H9 (cell line): ENCODE measurements around the gene SLC4A3. TPM values are rescaled to one million over a fixed set of nuclear protein-coding genes. Genes with fewer than 3 reads are reported as not detected.

ENCODE experiments used
- DNase-seq: peaks from one replicate; pipeline ENCODE4 v3.0.0-alpha.2; 2017
- H2AFZ ChIP-seq: one replicate; pipeline ENCODE4 v1.6.1; 2013; ENCODE audit warnings: mild to moderate bottlenecking, low read length, control low read depth, moderate library complexity
- H2AK5ac ChIP-seq: 2 replicates; pipeline ENCODE4 v1.6.1; 2013; ENCODE audit warnings: low read length, control low read depth, mixed read lengths; ENCODE audit not compliant: insufficient read length
- H2BK120ac ChIP-seq: one replicate; pipeline ENCODE4 v1.6.1; 2013; ENCODE audit warnings: low read depth, mild to moderate bottlenecking, low read length, control low read depth, inconsistent platforms; ENCODE audit not compliant: poor library complexity, severe bottlenecking
- H2BK12ac ChIP-seq: 2 replicates; pipeline ENCODE4 v1.6.1; 2013; ENCODE audit warnings: low read length, control low read depth, mixed read lengths, low read depth; ENCODE audit not compliant: insufficient read length
- H2BK15ac ChIP-seq: 2 replicates; pipeline ENCODE4 v1.6.1; 2013; ENCODE audit warnings: low read depth, low read length, control low read depth
- H2BK20ac ChIP-seq: one replicate; pipeline ENCODE4 v1.6.1; 2013; ENCODE audit warnings: low read depth, mild to moderate bottlenecking, low read length, control low read depth, inconsistent platforms; ENCODE audit not compliant: poor library complexity, severe bottlenecking
- H2BK5ac ChIP-seq: 2 replicates; pipeline ENCODE4 v1.6.1; 2013; ENCODE audit warnings: low read length, control low read depth, mixed read lengths; ENCODE audit not compliant: insufficient read length
- H3K14ac ChIP-seq: 2 replicates; pipeline ENCODE4 v1.6.1; 2013; ENCODE audit warnings: low read length, control low read depth; ENCODE audit not compliant: insufficient read depth
- H3K18ac ChIP-seq: 2 replicates; pipeline ENCODE4 v1.6.1; 2013; ENCODE audit warnings: low read depth, mild to moderate bottlenecking, mixed read lengths, low read length, control low read depth; ENCODE audit not compliant: insufficient read length
- H3K23ac ChIP-seq: 2 replicates; pipeline ENCODE4 v1.6.1; 2013; ENCODE audit warnings: low read length, control low read depth, mixed read lengths, low read depth; ENCODE audit not compliant: insufficient read length
- H3K23me2 ChIP-seq: 2 replicates; pipeline ENCODE4 v1.6.1; 2013; ENCODE audit warnings: low read depth, mild to moderate bottlenecking, mixed read lengths, low read length, control low read depth; ENCODE audit not compliant: insufficient read length, poor library complexity, severe bottlenecking
- H3K27ac ChIP-seq: 2 replicates; pipeline ENCODE4 v1.5.1; 2013; ENCODE audit warnings: low read length, control low read depth, mixed read lengths, low read depth; ENCODE audit not compliant: insufficient read length
- H3K27me3 ChIP-seq: 2 replicates; pipeline ENCODE4 v1.6.1; 2013; ENCODE audit warnings: low read length, control low read depth, inconsistent platforms; ENCODE audit not compliant: insufficient read depth
- H3K4ac ChIP-seq: 2 replicates; pipeline ENCODE4 v1.6.1; 2013; ENCODE audit warnings: low read depth, mild to moderate bottlenecking, control low read depth, inconsistent platforms, low read length, moderate library complexity
- H3K4me1 ChIP-seq: 2 replicates; pipeline ENCODE4 v1.6.1; 2013; ENCODE audit warnings: low read length, control low read depth, inconsistent platforms; ENCODE audit not compliant: insufficient read depth
- H3K4me2 ChIP-seq: 2 replicates; pipeline ENCODE4 v1.6.1; 2013; ENCODE audit warnings: low read length, control low read depth, mixed read lengths; ENCODE audit not compliant: insufficient read length, insufficient read depth
- H3K56ac ChIP-seq: 2 replicates; pipeline ENCODE4 v1.6.1; 2013; ENCODE audit warnings: low read depth, mild to moderate bottlenecking, mixed read lengths, low read length, control low read depth; ENCODE audit not compliant: insufficient read length
- H3K79me1 ChIP-seq: 2 replicates; pipeline ENCODE4 v1.6.1; 2013; ENCODE audit warnings: low read depth, mild to moderate bottlenecking, moderate library complexity, low read length, control low read depth, inconsistent platforms; ENCODE audit not compliant: insufficient read depth, poor library complexity, severe bottlenecking
- H3K79me2 ChIP-seq: 2 replicates; pipeline ENCODE4 v1.6.1; 2013; ENCODE audit warnings: low read length, control low read depth, inconsistent platforms; ENCODE audit not compliant: insufficient read depth
- H3K9ac ChIP-seq: 2 replicates; pipeline ENCODE4 v1.6.1; 2013; ENCODE audit warnings: low read length, control low read depth, mixed read lengths; ENCODE audit not compliant: insufficient read length; ENCODE audit errors: extremely low read depth
- H3K9me3 ChIP-seq: one replicate; pipeline ENCODE4 v1.6.1; 2013; ENCODE audit warnings: low read depth, low read length, inconsistent platforms; ENCODE audit not compliant: control insufficient read depth
- H3T11ph ChIP-seq: one replicate; pipeline ENCODE4 v1.6.1; 2013; ENCODE audit warnings: mild to moderate bottlenecking, low read length, control low read depth, inconsistent platforms
- H4K20me1 ChIP-seq: one replicate; pipeline ENCODE4 v1.6.1; 2013; ENCODE audit not compliant: control insufficient read depth, insufficient read length, insufficient read depth
- H4K5ac ChIP-seq: 2 replicates; pipeline ENCODE4 v1.6.1; 2013; ENCODE audit warnings: low read depth, mild to moderate bottlenecking, mixed read lengths, low read length, control low read depth; ENCODE audit not compliant: insufficient read length
- H4K8ac ChIP-seq: replicated peaks from 2 replicates; pipeline ENCODE4 v1.6.1; 2013; ENCODE audit warnings: low read length, control low read depth, mixed read lengths, low read depth; ENCODE audit not compliant: insufficient read length
- H4K91ac ChIP-seq: 2 replicates; pipeline ENCODE4 v1.6.1; 2013; ENCODE audit warnings: low read depth, mild to moderate bottlenecking, moderate library complexity, mixed read lengths, low read length, control low read depth; ENCODE audit not compliant: insufficient read length
- H3K27ac Mint-ChIP-seq, 3 experiments: 2 replicates in 2 of 3; 3 replicates in 1 of 3; pipeline ENCODE4 v1.8.0; 2020 to 2021; ENCODE audit warnings: mixed read lengths in 3 of 3, mild to moderate bottlenecking in 1 of 3, moderate library complexity in 1 of 3
- H3K27me3 Mint-ChIP-seq: 2 replicates; pipeline ENCODE4 v1.8.0; 2021; ENCODE audit warnings: low read depth, mild to moderate bottlenecking, moderate library complexity, mixed read lengths
- H3K36me3 Mint-ChIP-seq, 3 experiments: 2 replicates in 2 of 3; 3 replicates in 1 of 3; pipeline ENCODE4 v1.8.0; 2020 to 2021; ENCODE audit warnings: low read depth in 3 of 3, mixed read lengths in 3 of 3; ENCODE audit not compliant: insufficient read depth in 1 of 3
- H3K4me1 Mint-ChIP-seq, 2 experiments: 2 replicates each; pipeline ENCODE4 v1.8.0; 2020; ENCODE audit warnings: mixed read lengths in 2 of 2
- H3K4me3 Mint-ChIP-seq, 2 experiments: 2 replicates in 1 of 2; 3 replicates in 1 of 2; pipeline ENCODE4 v1.8.0; 2020 to 2021; ENCODE audit warnings: mild to moderate bottlenecking in 2 of 2, mixed read lengths in 2 of 2, moderate library complexity in 1 of 2
- H3K9me3 Mint-ChIP-seq, 2 experiments: 2 replicates in 1 of 2; 3 replicates in 1 of 2; pipeline ENCODE4 v1.8.0; 2020; ENCODE audit warnings: mild to moderate bottlenecking in 2 of 2, mixed read lengths in 2 of 2, moderate library complexity in 1 of 2
- CTCF ChIP-seq: fragments of 200-600 bp; sonication (generic); conservative IDR thresholded peaks from 3 replicates; pipeline ENCODE4 v1.8.0; 2021; ENCODE audit warnings: antibody characterized with exemption, mild to moderate bottlenecking
- WGBS: extraction: QIAGEN DNeasy Blood & Tissue Kit; methylation state at CpG from one replicate; pipeline ENCODE4 v1.1.7; 2013; ENCODE audit warnings: missing lambda C conversion rate, low lambda C conversion rate, mixed read lengths; ENCODE audit not compliant: insufficient read length; ENCODE audit errors: extremely low coverage; 5-methylcytosine and 5-hydroxymethylcytosine counted together
- total RNA-seq: library from RNA; stranded (reverse); gene quantifications from 2 replicates; pipeline ENCODE4 v1.2.1, GENCODE V29; 2021

SLC4A3 gene
- total RNA-seq, 1 experiment from 2014 or later = 11.1 TPM

GRCh38 chr2:219591091-219591490 is 36.3 kb upstream of the SLC4A3 start:
- H3K23me2 ChIP-seq = no peaks in the 10 kb centered on the region
- H2BK15ac ChIP-seq = no peak overlapping the region
- no peak for DNase-seq
- no peak overlapping the region for H2AFZ ChIP-seq
- H2BK120ac ChIP-seq = no peak overlapping the region
- Mint-ChIP-seq H3K4me3 (no peak overlapping the region), H3K27ac (no peak overlapping the region), H3K36me3 (no peaks in the 10 kb centered on the region), H3K9me3 (no peaks in the 10 kb centered on the region), H3K27me3 (peaks cover 27% of the 10 kb centered on the region), H3K4me1 (peaks cover 10% of the 10 kb centered on the region in 2 experiments)
- no CpG with 5 or more reads among the region's 4 CpGs for WGBS
- no peak overlapping the region for H4K5ac ChIP-seq
- no peak overlapping the region for H2AK5ac ChIP-seq
- H2BK5ac ChIP-seq = no peak overlapping the region
- no peaks in the 10 kb centered on the region for H3K9me3 ChIP-seq
- no peak overlapping the region for H3K9ac ChIP-seq
- H3K27ac ChIP-seq = no peak overlapping the region
- no peak overlapping the region for H3K4me2 ChIP-seq
- no peaks in the 10 kb centered on the region for H3K79me1 ChIP-seq
- no peak overlapping the region for H4K91ac ChIP-seq
- no peak overlapping the region for H3K18ac ChIP-seq
- no peaks in the 10 kb centered on the region for H3K79me2 ChIP-seq
- H3K56ac ChIP-seq = no peak overlapping the region
- TF ChIP-seq CTCF = no peak
- H3K4me1 ChIP-seq = peaks cover 3% of the 10 kb centered on the region; the same call in 1 of the 2 replicates
- H2BK20ac ChIP-seq = no peak overlapping the region
- H3T11ph ChIP-seq = no peak overlapping the region
- H2BK12ac ChIP-seq = no peak overlapping the region
- H3K23ac ChIP-seq = no peak overlapping the region
- H3K4ac ChIP-seq = no peak overlapping the region
- no peaks in the 10 kb centered on the region for H4K20me1 ChIP-seq
- H3K27me3 ChIP-seq = no peaks in the 10 kb centered on the region; the same call in 1 of the 2 replicates
- H3K14ac ChIP-seq = no peak overlapping the region
- no peak overlapping the region for H4K8ac ChIP-seq
